Trophoblast cell (in vitro differentiated cells and primary cell): ENCODE results near the gene ATP5PO.

Experiments used
- DNase-seq, 2 donors: peaks; one replicate each; pipeline ENCODE4 v3.0.0-alpha.2; 2016
- H2AFZ ChIP-seq: 2 replicates; pipeline ENCODE4 v1.6.1; 2013; ENCODE audit warnings: low read length, moderate library complexity, mild to moderate bottlenecking; ENCODE audit not compliant: insufficient read depth, poor library complexity
- H2AK5ac ChIP-seq: 2 replicates; pipeline ENCODE4 v1.6.1; 2013; ENCODE audit warnings: mild to moderate bottlenecking, low read length
- H2BK120ac ChIP-seq: 2 replicates; pipeline ENCODE4 v1.6.1; 2013; ENCODE audit warnings: low read length, mild to moderate bottlenecking, moderate library complexity; ENCODE audit not compliant: insufficient read depth, poor library complexity
- H2BK12ac ChIP-seq: 2 replicates; pipeline ENCODE4 v1.6.1; 2013; ENCODE audit warnings: mild to moderate bottlenecking, low read length, moderate library complexity
- H2BK5ac ChIP-seq: 2 replicates; pipeline ENCODE4 v1.6.1; 2013; ENCODE audit warnings: low read length, low read depth, moderate library complexity, mild to moderate bottlenecking; ENCODE audit not compliant: poor library complexity
- H3K14ac ChIP-seq: 2 replicates; pipeline ENCODE4 v1.6.1; 2013; ENCODE audit warnings: mild to moderate bottlenecking, low read length
- H3K18ac ChIP-seq: 2 replicates; pipeline ENCODE4 v1.6.1; 2013; ENCODE audit warnings: mild to moderate bottlenecking, low read length
- H3K23ac ChIP-seq: 2 replicates; pipeline ENCODE4 v1.6.1; 2013; ENCODE audit warnings: low read length
- H3K27ac ChIP-seq: 2 replicates; pipeline ENCODE4 v1.5.1; 2013; ENCODE audit warnings: low read depth, mild to moderate bottlenecking, inconsistent platforms, low read length, moderate library complexity
- H3K27me3 ChIP-seq: 2 replicates; pipeline ENCODE4 v1.6.1; 2013; ENCODE audit warnings: inconsistent platforms, mild to moderate bottlenecking, low read length, moderate library complexity; ENCODE audit not compliant: insufficient read depth
- H3K36me3 ChIP-seq, 2 experiments: 1 replicate in 1 of 2; 2 replicates in 1 of 2; pipeline ENCODE4 v1.6.1; 2013; ENCODE audit warnings: low read length in 2 of 2, mild to moderate bottlenecking in 2 of 2, moderate library complexity in 1 of 2; ENCODE audit not compliant: insufficient read depth in 2 of 2, control insufficient read depth in 1 of 2
- H3K4ac ChIP-seq: 2 replicates; pipeline ENCODE4 v1.6.1; 2013; ENCODE audit warnings: low read depth, mild to moderate bottlenecking, low read length, moderate library complexity
- H3K4me1 ChIP-seq, 2 experiments: 1 replicate in 1 of 2; 2 replicates in 1 of 2; pipeline ENCODE4 v1.6.1; 2013; ENCODE audit warnings: low read length in 2 of 2, mild to moderate bottlenecking in 2 of 2, moderate library complexity in 1 of 2; ENCODE audit not compliant: insufficient read depth in 2 of 2, control insufficient read depth in 1 of 2
- H3K4me2 ChIP-seq: 2 replicates; pipeline ENCODE4 v1.6.1; 2013; ENCODE audit warnings: inconsistent platforms, mild to moderate bottlenecking, low read length, moderate library complexity
- H3K4me3 ChIP-seq: 2 replicates; pipeline ENCODE4 v1.5.1; 2013; ENCODE audit warnings: mild to moderate bottlenecking, low read depth, low read length, inconsistent platforms
- H3K79me1 ChIP-seq: one replicate; pipeline ENCODE4 v1.6.1; 2013; ENCODE audit warnings: low read length
- H3K79me2 ChIP-seq: 2 replicates; pipeline ENCODE4 v1.6.1; 2013; ENCODE audit warnings: low read length, mild to moderate bottlenecking; ENCODE audit not compliant: control insufficient read depth, insufficient read depth, poor library complexity
- H3K9ac ChIP-seq: 2 replicates; pipeline ENCODE4 v1.6.1; 2013; ENCODE audit warnings: mild to moderate bottlenecking, low read length
- H3K9me3 ChIP-seq: 2 replicates; pipeline ENCODE4 v1.6.1; 2013; ENCODE audit warnings: low read depth, mild to moderate bottlenecking, control low read depth, inconsistent platforms, low read length; ENCODE audit not compliant: insufficient read depth
- H4K12ac ChIP-seq: 2 replicates; pipeline ENCODE4 v1.6.1; 2013; ENCODE audit warnings: low read depth, mild to moderate bottlenecking, low read length, moderate library complexity
- H4K8ac ChIP-seq: 2 replicates; pipeline ENCODE4 v1.6.1; 2013; ENCODE audit warnings: low read depth, mild to moderate bottlenecking, low read length, moderate library complexity
- H4K91ac ChIP-seq: one replicate; pipeline ENCODE4 v1.6.1; 2013; ENCODE audit warnings: low read depth, mild to moderate bottlenecking, low read length, moderate library complexity
- WGBS: extraction: QIAGEN DNeasy Blood & Tissue Kit; methylation state at CpG from one replicate; pipeline ENCODE4 v1.1.7; 2013; ENCODE audit warnings: missing lambda C conversion rate; ENCODE audit not compliant: insufficient read length, insufficient coverage; ENCODE audit errors: extremely low coverage; 5-methylcytosine and 5-hydroxymethylcytosine counted together

ATP5PO gene

GRCh38 chr21:33924766-33925100 is 9.1 kb upstream of the ATP5PO start:
- H2AK5ac ChIP-seq = no peak overlapping the region
- H4K12ac ChIP-seq = no peak overlapping the region
- H3K27me3 ChIP-seq = no peaks in the 10 kb centered on the region
- no peaks in the 10 kb centered on the region for H3K36me3 ChIP-seq
- peak; percentile 48 to 49 for DNase-seq
- H2AFZ ChIP-seq = no peak overlapping the region
- no peak overlapping the region for H3K23ac ChIP-seq
- peaks cover 7% of the 10 kb centered on the region in 2 experiments for H3K4me1 ChIP-seq
- H3K9me3 ChIP-seq = no peaks in the 10 kb centered on the region
- H3K4me3 ChIP-seq = no peak overlapping the region
- H3K9ac ChIP-seq = no peak overlapping the region
- H3K79me2 ChIP-seq = no peaks in the 10 kb centered on the region
- H3K79me1 ChIP-seq = no peaks in the 10 kb centered on the region
- no peak overlapping the region for H2BK120ac ChIP-seq
- no peak overlapping the region for H3K4me2 ChIP-seq
- no peak overlapping the region for H3K14ac ChIP-seq
- H2BK12ac ChIP-seq = no peak overlapping the region
- no peak overlapping the region for H3K18ac ChIP-seq
- no peak overlapping the region for H3K4ac ChIP-seq
- no peak overlapping the region for H3K27ac ChIP-seq
- H2BK5ac ChIP-seq = no peak overlapping the region
- H4K8ac ChIP-seq = no peak overlapping the region
- no peak overlapping the region for H4K91ac ChIP-seq
- WGBS = no CpG with 5 or more reads among the region's 3 CpGs

GRCh38 chr21:33924079-33924765 is 8.6 kb upstream of the ATP5PO start:
- H3K4me2 ChIP-seq = no peak overlapping the region
- H4K91ac ChIP-seq = peak overlapping the region; percentile 60
- H3K27ac ChIP-seq = no peak overlapping the region
- WGBS = no CpG with 5 or more reads among the region's 13 CpGs
- no peaks in the 10 kb centered on the region for H3K27me3 ChIP-seq
- no peak overlapping the region for H2BK12ac ChIP-seq
- H3K9ac ChIP-seq = no peak overlapping the region
- no peaks in the 10 kb centered on the region for H3K79me1 ChIP-seq
- H2AFZ ChIP-seq = no peak overlapping the region
- peak; percentile 79 to 95 for DNase-seq
- H4K8ac ChIP-seq = peak overlapping the region; percentile 25
- H3K9me3 ChIP-seq = no peaks in the 10 kb centered on the region
- no peak overlapping the region for H3K14ac ChIP-seq
- no peak overlapping the region for H3K4me3 ChIP-seq
- H3K4me1 ChIP-seq = peaks cover 7% of the 10 kb centered on the region in 2 experiments
- no peak overlapping the region for H3K23ac ChIP-seq
- H2BK5ac ChIP-seq = no peak overlapping the region
- H3K18ac ChIP-seq = no peak overlapping the region
- H4K12ac ChIP-seq = no peak overlapping the region
- H2BK120ac ChIP-seq = no peak overlapping the region
- no peak overlapping the region for H3K4ac ChIP-seq
- H3K79me2 ChIP-seq = no peaks in the 10 kb centered on the region
- no peak overlapping the region for H2AK5ac ChIP-seq
- no peaks in the 10 kb centered on the region for H3K36me3 ChIP-seq

- H2AFZ ChIP-seq = no peak overlapping the region
- H3K4ac ChIP-seq = no peak overlapping the region
- no peak overlapping the region for H2BK12ac ChIP-seq
- H3K27ac ChIP-seq = no peak overlapping the region
- H4K91ac ChIP-seq = no peak overlapping the region
- H3K27me3 ChIP-seq = no peaks in the 10 kb centered on the region
- H3K18ac ChIP-seq = no peak overlapping the region
- H3K4me2 ChIP-seq = no peak overlapping the region
- no peak overlapping the region for H4K8ac ChIP-seq
- no peak overlapping the region for H4K12ac ChIP-seq
- H2BK5ac ChIP-seq = no peak overlapping the region
- peaks cover 2 to 3% of the 10 kb centered on the region in 2 experiments for H3K36me3 ChIP-seq
- peaks cover 4% of the 10 kb centered on the region for H3K79me1 ChIP-seq
- no CpG with 5 or more reads among the region's 4 CpGs for WGBS
- H3K4me3 ChIP-seq = no peak overlapping the region
- no peak overlapping the region for H3K9ac ChIP-seq
- no peak overlapping the region for H3K14ac ChIP-seq
- no peaks in the 10 kb centered on the region for H3K9me3 ChIP-seq
- no peak overlapping the region for H2BK120ac ChIP-seq
- H3K79me2 ChIP-seq = peaks cover 4% of the 10 kb centered on the region
- no peak for DNase-seq
- no peak overlapping the region for H2AK5ac ChIP-seq
- no peak overlapping the region for H3K23ac ChIP-seq
- H3K4me1 ChIP-seq = no peaks in the 10 kb centered on the region
These were observed 1.8 kb upstream of the ATP5PO start for GRCh38 chr21:33917421-33917820.

- Histone ChIP-seq H3K14ac (no peak overlapping the region), H3K36me3 (peaks cover 6 to 7% of the 10 kb centered on the region in 2 experiments), H3K9ac (no peak overlapping the region), H3K4me1 (no peaks in the 10 kb centered on the region), H3K23ac (no peak overlapping the region), H3K27ac (no peak overlapping the region), H2BK5ac (no peak overlapping the region), H4K12ac (peak overlapping the region; percentile 64), H2AK5ac (no peak overlapping the region), H3K9me3 (no peaks in the 10 kb centered on the region), H4K91ac (no peak overlapping the region), H3K79me1 (peaks cover 4% of the 10 kb centered on the region), H2BK12ac (no peak overlapping the region), H3K4ac (no peak overlapping the region), H3K27me3 (no peaks in the 10 kb centered on the region), H3K4me3 (no peak overlapping the region), H3K4me2 (peak overlapping the region; percentile 66), H2AFZ (peak overlapping the region; percentile 50), H2BK120ac (no peak overlapping the region), H3K18ac (no peak overlapping the region), H4K8ac (peak overlapping the region; percentile 91), H3K79me2 (peaks cover 4% of the 10 kb centered on the region)
- no peak for DNase-seq
- no CpG with 5 or more reads among the region's 5 CpGs for WGBS
These were observed 580 bp upstream of the ATP5PO start for GRCh38 chr21:33916200-33916567.
